Activated T-cell treated with anti-CD3 and anti-CD28 coated beads for 24 hours (primary cell): ENCODE measurements around the gene ACP1.

ENCODE experiments used
- DNase-seq: peaks from one replicate; pipeline ENCODE4 v3.0.0-alpha.2; 2020; ENCODE audit warnings: low read depth

The ACP1 gene

DNA sequence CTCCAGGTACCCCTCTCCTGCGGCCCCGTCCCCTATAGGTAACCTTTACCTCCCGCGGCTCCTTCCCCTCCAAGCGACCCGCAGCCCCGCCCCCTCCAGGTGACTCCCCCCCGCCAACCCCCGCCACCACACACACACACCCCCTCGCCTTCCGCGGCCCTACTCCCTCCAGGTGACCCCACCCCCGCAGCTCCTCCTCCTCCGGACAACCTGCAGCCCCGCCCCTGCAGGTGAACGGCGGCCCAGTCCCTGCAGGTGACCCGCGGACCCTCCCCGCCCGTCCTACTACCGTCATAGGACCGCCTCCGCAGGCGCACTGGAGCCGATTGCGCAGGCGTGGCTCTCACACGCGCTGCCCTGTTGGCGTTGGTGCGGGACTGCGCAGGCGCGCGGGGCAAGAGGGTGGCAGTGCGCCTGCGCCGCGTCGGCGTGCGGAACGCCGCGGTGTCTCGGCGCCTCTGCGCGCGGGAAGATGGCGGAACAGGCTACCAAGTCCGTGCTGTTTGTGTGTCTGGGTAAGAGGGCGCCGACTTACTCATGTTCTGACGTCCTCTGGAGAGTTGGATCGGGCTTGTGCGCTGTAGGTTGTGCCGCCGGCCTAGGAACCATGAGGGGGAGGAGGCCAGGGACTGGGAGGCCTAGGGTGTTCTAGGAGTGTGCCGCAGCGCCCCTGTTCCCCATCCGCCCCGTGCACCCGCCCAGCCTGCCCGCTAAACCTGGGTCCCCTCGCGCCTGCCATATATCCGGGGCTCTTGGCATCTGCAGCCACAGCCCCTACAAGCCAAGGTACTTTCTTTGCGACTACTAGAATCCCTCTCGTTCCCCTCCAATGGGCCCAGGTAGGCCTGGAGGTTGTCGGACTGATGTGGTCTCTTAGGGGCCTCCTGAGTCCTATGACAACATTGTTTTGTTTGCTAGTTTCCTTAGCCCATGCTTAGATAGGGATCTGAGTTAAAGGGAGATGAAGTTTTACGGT is at the start of gene ACP1:
Gene ACP1 (plus strand): TSS at position 455 of the 976 bp plus-strand sequence. CDS start 18 bp downstream, at position 473.
- peak; percentile 93 for DNase-seq

DNA sequence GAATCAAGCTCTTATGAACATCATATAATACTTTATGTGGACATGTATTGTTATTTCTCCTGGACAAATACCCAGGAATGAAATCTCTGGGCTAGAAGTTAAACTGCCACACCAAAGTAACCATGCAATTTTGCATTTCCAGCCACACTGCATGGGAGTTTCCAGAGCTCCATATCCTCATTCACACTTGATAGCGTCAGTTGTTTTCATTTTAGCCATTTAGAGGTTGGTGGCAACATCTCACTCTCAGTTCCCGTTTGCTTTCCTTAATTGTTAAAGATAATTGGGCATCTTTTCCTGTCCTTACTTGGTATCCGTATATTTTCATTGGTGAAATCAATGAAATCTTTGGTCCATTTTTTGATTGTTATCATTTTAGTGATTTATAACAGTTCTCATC is 48.7 kb upstream of the ACP1 start:
- no peak for DNase-seq

DNA sequence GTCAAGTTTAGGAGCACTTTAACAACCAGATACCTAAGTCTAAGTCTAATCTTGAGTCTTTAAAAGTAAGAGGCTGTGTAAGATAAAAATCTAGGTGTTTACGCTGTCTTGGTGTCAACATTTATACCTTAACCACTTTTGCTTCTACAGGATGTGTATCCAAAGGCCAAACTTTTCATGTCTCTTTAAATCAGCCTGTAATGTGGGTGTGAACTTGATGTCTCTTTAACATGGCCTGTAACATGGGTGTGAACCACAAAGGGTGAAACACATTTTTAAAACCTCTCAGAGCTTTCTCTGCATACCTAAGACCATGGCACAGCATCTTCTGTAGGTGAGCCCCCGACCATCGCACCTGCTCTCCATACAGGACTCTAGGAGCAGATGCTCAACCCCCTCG is 41.3 kb upstream of the ACP1 start:
- DNase-seq: no peak

DNA sequence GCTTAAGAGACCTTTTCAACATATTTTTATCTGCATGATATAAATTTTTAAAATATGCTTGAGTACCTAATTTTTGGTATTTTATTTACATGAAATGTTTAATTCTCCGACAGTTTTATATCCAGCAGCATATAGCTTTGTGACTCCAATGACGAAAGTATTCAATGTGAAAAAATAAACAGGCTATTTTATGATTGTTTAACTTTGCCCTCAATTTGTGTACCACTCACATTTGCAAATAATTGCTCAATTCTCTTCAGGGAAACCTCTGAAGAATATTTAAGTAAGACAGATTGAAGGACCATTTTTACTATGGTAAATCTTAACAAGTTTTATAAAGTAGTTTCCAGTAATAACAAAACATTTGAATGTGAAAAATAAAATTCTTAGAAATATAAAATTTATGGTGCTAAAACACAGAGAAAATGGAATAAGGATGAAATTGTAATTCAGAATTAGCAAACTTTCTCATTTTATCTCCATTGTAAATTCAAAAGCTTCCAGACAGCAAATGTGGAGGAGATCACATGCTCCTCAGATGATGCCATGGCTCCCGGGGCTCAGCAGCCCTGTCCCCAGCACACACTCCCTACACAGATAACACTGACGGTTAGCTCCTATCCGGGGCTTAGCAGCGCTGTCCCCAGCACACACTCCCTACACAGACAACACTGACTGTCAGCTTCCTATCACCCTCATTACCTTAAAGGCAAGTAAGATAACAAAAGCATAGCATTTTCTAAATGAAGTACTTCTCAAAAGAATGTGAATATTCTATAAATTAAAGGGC is 40.6 kb upstream of the ACP1 start:
- DNase-seq: no peak

DNA sequence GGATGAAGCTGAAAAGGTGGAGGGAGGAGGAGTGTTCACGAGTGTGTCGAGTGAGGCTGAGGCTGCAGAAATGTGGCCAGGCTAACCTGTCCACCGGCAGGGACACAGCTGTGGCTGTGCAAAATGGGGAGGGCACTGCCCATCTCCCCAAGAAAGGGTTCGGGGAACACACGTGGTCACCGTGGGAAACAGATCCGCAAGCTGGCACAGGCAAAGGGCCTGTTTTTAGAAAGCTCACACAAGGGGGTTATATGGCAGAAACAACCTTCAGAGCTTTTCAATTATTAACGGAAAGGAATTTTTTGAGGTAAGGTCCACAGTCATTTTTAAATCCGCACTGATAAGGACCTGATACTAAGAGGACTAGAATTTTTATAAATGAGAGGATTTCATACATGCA is 36.6 kb upstream of the ACP1 start:
- no peak for DNase-seq

DNA sequence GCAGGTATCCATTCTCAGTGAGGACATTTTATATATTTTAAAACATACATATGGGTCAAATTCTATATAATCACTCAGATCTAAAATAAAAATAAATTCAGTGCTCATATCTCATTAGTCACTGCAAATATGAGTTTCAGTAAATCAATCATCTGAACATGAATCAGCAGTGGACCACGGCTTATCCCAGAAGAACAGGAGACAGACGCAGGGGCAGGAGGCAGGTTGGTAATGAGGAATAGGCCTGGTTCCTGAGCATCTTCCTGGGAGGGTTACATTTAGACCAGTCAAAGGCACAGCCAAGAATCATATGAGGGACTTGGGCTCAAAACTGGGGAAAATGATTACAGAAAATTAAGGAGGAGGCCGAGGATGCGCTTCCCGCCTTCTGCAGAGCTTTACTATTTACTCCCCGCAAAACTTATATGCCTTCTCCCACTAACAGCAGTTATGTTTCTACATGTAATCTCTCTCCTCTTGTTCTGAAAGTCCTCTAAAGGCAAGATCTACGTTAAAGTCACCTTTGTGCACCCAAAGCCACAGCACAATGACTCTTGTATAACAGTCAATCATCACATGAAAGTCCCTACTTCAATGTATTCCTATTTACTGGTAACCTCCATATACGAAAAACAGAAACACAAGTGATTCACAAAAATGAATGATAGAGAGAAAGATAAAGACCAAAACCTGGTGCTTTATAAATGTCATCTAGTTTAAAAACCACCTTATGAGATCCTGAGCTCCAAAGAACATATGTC is 36.0 kb upstream of the ACP1 start:
- DNase-seq: no peak

DNA sequence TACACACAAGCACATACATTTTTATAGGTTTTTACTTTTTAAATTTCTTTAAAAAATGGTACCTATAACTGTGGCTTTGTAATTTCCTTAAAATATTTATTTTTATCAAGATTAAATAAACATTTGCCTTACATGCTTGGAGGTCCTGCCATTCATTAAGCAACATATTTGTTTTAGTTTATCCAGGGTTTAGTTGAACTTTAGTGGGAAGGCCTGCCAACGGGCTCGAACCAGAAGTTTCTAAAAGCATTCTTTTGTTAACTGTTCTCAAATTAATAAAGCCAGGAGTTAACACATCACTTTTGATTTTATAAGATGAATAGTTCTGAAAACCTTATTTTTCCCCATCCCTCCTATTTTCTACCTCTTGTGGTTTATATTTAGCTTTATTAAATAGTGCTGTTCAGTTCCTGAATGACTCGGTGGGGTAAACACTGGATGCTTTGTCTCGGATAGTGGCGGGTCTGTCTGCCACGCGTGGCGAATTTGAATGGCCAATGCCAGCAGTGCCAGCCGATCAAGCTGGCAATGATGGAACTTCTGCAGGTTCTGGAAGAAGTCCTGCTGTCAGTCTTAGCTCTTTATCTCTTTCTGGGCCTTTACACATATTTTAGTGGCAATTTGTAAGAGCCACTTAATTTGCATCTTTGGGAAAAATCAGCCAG is 33.1 kb upstream of the ACP1 start:
- no peak for DNase-seq

DNA sequence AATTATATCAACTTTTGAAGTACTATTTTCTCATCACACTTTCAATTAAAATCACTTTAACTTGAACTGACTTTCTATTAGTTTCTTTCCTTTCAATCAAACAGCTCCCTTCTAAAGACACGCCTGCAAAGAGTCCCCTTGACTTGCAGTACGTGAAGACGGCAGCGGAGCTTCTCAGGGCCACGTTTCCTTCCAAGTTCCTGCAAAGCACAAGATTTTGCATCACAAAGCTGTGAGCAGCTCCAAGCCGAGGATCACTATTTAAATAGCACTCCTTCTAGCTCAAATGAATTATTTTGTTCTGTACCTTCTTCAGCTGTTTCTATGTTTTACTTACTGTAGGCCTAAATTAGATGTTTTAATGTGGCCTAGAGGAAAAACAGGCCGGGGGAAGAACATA is 31.7 kb upstream of the ACP1 start:
- DNase-seq: no peak

DNA sequence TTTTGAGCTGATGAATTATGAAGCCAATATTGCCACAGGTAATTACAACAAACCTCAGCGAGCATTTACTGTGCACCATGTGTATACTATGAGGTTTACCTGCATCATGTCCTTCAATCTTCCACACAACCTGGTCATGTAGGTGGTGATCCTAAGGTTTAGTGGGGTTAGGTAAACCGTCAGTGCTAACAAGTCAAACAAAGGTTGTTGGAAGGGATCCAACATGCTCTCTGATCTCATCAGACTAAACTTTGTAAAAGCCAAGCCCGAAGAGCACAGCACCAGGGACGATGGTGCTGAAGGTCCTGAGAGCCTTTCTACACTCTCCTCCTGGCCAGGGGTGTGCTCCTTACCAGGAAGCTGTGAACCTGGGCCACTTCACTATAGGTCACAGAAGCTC is 30.3 kb upstream of the ACP1 start:
- DNase-seq: no peak

DNA sequence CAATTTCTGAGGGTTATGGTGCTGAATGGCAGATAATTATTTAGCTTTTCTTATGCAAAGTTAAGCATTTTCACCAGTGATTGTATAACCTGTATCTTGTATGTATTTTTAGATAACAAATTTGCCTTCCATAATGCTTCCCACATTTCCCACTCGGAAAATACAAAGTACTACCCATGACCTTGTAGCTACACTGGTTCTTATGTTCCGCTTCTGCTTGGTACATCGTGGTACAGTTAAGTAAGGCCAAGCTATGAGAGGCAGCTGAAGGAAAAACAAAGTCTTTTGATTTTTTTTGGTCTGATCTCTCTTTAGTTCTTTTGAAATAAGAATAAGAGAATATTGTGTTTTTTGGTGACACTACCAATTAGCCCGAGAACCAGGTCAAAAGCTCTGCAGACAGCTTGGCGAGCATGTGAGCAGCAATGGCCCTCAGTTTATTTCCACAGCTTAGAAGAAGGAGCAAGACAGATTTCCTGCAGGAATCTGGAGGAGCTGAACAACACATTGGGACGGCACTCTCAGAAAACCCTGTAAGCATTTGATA is 27.7 kb upstream of the ACP1 start:
- DNase-seq: no peak

DNA sequence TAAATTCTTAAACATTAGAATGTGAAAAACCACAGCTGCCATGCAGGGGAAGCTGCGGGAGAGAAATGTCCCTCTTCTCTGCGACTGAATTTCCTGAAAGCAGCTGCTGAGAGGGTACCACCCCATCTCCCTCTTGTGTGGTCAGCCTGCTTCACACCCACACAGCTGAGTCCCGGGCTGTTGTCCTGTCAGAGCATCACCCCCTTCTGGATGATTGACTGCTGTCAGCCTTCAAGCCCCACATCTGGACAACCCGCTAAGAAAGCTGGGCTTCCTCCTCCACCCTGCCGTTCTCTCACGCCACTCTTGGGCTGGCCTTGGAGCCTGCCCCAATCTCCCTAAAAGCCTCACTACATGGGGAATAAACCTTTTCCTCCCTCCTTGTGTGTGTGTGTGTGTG is 26.9 kb upstream of the ACP1 start:
- DNase-seq: no peak

DNA sequence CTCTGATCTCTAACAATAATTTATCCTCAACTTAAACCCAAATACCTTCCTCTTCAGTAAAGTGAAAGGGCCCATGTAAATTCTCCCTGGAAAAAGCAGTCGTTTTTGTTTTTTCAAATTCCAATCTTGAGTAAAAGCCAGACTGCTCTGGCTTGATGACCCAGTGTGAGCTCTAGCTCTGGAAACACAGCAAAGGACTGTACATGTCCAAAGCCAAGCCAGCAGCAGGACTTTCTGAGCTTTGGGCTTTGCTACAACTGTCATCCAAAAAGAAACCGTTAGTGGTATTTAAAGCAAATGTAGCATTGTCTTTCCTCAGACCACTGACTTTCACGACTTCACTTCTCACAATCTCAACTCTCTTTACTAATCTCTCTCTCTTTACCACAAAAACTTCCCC is 26.3 kb upstream of the ACP1 start:
- DNase-seq: no peak

DNA sequence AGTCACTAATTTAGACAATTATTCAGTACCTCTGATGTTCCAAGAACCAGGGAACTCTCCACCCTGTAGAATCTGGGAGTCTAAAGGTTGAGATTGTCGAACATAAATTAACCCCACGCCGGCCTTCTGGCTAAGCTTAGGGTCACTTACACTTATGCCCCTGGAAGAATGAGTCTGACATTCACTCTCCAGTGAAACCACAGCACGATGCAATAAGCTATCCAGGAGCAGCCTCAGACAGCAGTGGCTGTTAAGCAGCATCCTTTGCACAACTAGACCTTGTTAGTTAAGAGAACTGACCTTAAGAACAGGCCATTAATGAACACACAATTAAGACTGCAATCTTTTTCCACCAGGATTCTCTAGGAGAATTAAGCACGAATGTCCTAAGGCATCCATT is 25.9 kb upstream of the ACP1 start:
- DNase-seq: no peak

DNA sequence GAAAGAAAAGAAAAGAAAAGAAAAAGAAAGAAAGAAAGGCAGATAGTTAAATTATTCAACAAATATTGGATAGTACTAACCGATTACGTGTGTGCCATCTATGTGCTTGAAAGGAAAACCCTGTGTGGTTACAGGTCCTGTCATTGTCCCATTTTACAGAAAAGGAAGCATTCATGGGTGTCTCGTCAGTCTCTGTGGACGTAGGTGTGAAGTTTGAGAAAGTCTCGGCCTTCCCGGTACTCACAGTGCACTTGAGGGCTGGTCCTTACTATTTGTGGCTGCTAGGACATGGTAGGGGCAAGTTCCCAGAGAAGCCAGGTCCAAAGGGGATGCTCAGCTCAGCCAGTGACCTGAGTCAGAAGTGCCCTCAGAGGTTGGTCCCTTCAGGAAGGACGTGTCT is 20.2 kb upstream of the ACP1 start:
- DNase-seq: no peak

DNA sequence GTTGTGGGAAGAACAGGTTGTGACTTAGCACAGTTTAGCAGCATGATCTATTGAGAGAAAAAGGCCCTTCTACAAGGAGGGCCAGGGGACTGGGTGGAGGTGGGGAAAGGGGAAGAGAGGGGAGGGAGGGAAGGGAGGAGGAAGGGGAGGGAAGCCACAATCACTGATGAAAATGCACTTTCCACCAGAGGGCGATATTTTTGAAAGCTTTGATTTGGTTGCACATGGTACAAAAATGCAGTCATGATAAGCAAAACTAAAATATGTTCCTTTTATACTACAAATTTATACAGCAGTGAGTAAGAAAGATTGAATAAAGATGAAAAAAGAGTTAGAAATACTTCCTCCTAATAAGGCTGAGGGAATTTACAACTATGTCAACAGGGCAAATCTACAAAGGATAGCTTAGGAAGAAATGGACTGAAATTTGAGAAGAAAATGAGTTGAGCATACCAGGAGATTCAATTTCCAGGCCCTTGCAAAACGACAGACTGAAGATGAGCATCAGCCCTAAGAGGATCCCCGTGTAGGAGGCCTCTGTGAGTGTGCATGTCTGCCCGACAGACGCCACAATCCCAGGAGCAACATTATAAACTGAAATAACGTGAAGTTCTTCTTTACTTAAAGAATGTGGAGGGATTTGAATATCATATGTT is 18.1 kb upstream of the ACP1 start:
- DNase-seq: no peak

DNA sequence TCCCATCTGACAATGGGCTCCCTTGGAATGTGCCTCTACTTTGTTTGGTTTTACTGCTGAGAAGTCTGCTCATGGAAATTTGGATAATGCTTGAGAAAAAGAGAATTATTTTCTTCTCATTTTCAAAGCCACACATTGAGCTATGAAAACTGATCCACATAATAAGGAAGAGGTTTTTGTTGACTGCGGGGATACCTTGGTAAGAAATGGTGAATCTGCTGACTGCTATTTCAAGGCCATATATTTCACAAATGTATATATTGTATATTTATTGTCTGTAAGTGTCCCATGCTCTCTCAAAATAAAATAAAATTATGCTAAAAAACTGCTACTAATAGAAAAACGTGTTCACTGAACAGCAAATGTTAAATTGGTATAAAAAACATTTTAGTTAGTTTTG is 16.0 kb upstream of the ACP1 start:
- no peak for DNase-seq

DNA sequence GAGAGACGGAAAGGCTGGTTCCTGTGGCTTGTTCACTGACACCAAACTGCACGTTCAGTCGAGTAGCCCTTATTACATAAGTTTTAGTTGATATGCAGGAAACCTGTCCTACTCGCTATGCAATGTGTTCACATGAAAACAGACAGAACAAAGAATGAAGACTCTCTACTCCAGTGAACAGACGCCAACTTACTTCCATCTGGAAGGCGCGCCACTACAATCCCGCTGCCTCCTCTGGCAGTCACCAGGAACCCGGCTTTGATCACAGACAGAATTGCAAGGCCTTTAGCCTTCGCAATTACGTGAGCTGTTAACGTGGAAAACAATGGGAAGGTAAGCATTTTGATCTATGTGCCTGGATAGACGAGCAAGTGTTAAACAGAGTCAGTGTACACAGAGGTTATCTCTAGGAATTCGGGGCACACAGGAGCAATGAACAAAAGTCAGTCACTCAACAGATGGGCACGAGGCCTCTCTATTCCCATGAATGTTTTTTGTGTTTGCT is 15.2 kb upstream of the ACP1 start:
- DNase-seq: no peak

DNA sequence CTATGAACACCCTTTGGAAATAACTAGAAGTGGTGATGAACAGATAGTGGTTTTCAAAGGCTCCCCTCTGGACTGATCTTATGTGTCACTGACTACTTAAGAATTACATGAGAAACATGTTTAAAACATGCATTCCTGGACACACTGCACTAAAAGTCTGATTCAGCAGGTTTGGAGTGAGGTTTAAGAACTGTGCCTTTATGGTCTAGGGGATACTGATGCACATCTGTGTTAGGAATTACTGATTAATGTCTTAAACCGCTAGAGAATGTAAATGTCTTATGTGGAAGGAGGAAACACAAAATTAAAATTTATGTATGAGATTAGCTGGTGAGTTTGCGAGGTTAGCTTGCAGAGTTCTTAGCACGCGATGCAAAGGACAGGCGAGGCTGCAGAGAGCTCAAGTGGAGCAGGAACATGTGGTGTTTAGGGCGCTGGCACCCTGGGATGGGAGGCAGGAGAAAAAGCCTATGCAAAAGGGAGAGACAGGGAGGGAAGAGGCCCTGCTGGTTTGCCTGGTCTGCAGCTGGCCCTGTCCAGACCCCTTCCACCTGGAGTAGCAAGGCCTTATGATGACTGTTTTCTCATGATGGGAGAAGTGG is 12.6 kb upstream of the ACP1 start:
- no peak for DNase-seq

DNA sequence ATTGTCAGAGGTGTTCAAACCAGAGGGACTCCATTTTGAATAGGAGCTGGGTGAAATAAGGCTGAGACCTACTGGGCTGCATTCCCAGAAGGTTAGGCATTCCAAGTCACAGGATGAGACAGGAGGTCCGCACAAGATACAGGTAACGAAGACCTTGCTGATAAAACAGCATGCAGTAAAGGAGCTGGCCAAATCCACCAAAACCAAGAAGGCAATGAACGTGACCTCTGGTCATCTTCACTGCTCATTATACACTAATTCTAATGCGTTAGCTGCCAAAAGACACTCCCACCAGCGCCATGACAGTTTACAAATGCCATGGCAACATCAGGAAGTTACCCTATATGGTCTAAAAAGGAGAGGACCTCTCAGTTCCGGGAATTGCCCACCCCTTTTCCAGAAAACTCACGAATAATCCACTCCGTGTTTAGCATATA is 11.5 kb upstream of the ACP1 start:
- no peak for DNase-seq

DNA sequence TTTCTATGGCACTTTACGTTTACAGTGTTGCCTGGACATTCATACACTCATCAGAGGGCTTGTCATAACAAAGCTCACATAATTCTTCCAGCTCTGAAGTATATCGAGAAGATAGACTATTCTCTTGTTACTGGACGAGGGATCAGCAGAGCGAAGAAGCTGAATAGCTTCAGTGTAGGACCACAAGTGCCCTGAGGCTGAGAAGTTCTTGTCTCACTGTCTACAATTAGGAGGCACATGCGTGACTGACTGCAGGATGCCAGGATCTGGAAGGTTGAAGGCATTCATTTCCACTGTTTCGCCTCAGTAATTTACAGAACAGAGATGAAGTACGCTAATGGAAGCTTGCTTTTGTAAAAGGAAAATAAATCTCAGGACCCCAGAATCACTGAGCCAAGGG is 10.5 kb upstream of the ACP1 start:
- DNase-seq: no peak
